ENCODE data around the gene THBD.

The THBD gene

GRCh38 chr20:23079926-23080325 lies 30.5 kb upstream of the THBD start:
- DNase-seq (ENCODE audit: low spot score), result no peak

DNA sequence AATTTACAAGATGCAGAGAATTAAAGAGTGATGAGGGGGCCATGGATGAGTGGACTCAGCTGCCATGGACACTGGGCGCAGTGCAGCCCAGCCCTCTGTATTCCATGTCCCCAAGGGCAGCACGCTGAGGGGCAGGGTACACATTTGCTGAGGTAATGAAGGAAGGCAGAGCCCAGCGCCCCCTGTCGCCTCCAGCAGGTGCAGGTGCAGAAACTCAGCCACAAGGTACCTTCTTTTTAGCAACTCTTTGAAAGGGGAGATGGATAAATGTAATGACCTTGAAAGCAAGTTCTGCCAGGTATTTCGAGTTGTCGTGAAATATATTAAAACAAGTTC lies 29.5 kb upstream of the THBD start:
- H3K27ac ChIP-seq, result no peak overlapping the region
- no peak for TF ChIP-seq CTCF (IDR thresholded peaks at IDR 0.05)
- DNase-seq (ENCODE audit: low spot score), result no peak
- no peak overlapping the region for H3K4me3 ChIP-seq

More at GRCh38 chr20:23079926-23080325, 30.5 kb upstream of the THBD start:
- H3K4me3 ChIP-seq, result no peak overlapping the region
- peak overlapping the region in 1 of 2 donors; percentile 23 for H3K27ac ChIP-seq
- no peak for TF ChIP-seq CTCF (IDR thresholded peaks at IDR 0.05)

DNA sequence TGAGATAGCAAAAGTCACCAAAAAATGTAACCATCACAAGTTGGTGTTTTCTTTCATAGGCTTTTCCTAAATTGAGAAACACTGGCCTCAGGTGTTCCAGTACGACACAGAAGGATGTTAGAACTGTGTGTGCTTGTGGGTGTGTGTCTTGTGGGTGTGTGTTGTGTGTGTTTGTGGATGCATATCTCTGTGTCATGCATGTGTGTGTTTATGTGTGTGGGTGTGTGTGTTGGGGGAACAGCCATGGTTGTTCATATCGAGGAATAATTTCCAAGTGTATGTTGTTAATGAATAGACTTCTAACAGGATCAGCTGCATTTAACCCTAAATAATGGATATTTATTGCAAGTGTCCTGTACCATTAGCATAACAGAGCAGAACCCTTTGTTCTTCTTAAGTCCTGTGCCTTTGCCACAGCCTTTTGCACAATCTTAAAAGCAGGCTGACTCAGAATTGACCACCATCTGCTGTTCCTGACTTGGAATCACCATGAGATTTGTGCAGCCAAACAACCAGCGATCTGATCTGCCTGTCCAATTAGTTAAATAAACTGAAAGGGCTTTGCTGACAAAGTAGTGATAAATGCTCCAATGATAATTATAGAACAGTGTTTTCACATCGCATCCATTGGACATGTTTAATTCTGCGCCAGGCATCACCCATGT lies 29.0 kb upstream of the THBD start:
- DNase-seq (ENCODE audit: low spot score), result no peak
- no peak for TF ChIP-seq CTCF (IDR thresholded peaks at IDR 0.05)
- H3K27ac ChIP-seq, result no peak overlapping the region

GRCh38 chr20:23077277-23077676 lies 27.8 kb upstream of the THBD start:
- TF ChIP-seq CTCF (IDR thresholded peaks at IDR 0.05), result no peak
- no peak overlapping the region for H3K4me3 ChIP-seq
- DNase-seq (ENCODE audit: low spot score), result no peak
- no peak overlapping the region for H3K27ac ChIP-seq

More for the DNA sequence above, 29.0 kb upstream of the THBD start:
- H3K4me3 ChIP-seq, result no peak overlapping the region

DNA sequence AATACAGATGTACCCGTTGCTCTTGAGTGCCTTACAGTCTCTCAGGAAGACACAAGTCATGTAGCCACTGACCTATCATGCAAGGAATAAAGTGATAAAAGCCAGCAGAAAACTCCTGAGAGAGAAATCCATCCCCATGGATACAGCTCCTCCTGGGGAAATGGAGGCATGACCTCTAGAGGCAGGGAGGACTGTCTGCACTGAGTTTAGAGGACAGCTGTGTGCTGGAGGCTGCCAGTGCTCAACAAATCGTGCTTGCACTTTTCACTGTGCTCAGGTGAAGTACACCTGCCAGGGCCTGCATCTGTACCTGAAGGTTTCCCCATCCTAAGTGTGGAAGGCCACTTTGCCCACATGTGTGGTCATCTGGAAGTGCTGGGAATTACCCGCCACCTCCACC lies 24.6 kb upstream of the THBD start:
- Histone ChIP-seq H3K4me3 (no peak overlapping the region), H3K27ac (no peak overlapping the region)
- DNase-seq (ENCODE audit: low spot score), result no peak
- TF ChIP-seq CTCF (IDR thresholded peaks at IDR 0.05), result no peak

GRCh38 chr20:23072892-23073586 lies 23.6 kb upstream of the THBD start:
- TF ChIP-seq CTCF (IDR thresholded peaks at IDR 0.05), result no peak
- Histone ChIP-seq H3K27ac (no peak overlapping the region), H3K4me3 (no peak overlapping the region)
- no peak for DNase-seq (ENCODE audit: low spot score)

- no peak for DNase-seq (ENCODE audit: low spot score)
- H3K4me3 ChIP-seq, result no peak overlapping the region
- no peak overlapping the region for H3K27ac ChIP-seq
Measured at GRCh38 chr20:23071996-23072395, 22.5 kb upstream of the THBD start.

More at GRCh38 chr20:23071996-23072395, 22.5 kb upstream of the THBD start:
- TF ChIP-seq CTCF (IDR thresholded peaks at IDR 0.05), result no peak

Measured in coronary artery (tissue), 2 donors.